PFSK-1 (cell line): ENCODE measurements around the gene TENM3.

Experiments used
- FOXP2 ChIP-seq: optimal IDR thresholded peaks from 2 replicates; pipeline ENCODE3; 2011; ENCODE audit warnings: borderline replicate concordance, control low read depth, inconsistent platforms; ENCODE audit not compliant: insufficient read depth; ENCODE audit errors: extremely low read length, extremely low read depth
- POLR2AphosphoS5 ChIP-seq: IDR thresholded peaks from 2 replicates; pipeline ENCODE4 v1.6.1; 2012; ENCODE audit warnings: low read depth, mild to moderate bottlenecking, control low read depth, low read length, moderate library complexity
- REST ChIP-seq, 2 experiments: IDR thresholded peaks; 2 replicates each; pipeline versions ENCODE4 v1.6.1 to v1.8.0; 2011 to 2012; ENCODE audit warnings: low read depth in 2 of 2, low read length in 2 of 2, control low read depth in 1 of 2, inconsistent platforms in 1 of 2, mild to moderate bottlenecking in 1 of 2, moderate library complexity in 1 of 2; ENCODE audit not compliant: insufficient read depth in 1 of 2
- SIN3A ChIP-seq: IDR thresholded peaks from 2 replicates; pipeline ENCODE4 v1.6.1; 2012; ENCODE audit warnings: mild to moderate bottlenecking, low read length, moderate library complexity, borderline replicate concordance; ENCODE audit not compliant: insufficient read depth
- TAF1 ChIP-seq: IDR thresholded peaks from 2 replicates; pipeline ENCODE4 v1.6.1; 2012; ENCODE audit warnings: low read length, control low read depth, borderline replicate concordance; ENCODE audit not compliant: insufficient read depth

TENM3 gene

GRCh38 chr4:182219411-182220056, 23.7 kb upstream of the TENM3 start:
- TF ChIP-seq SIN3A: no peak
- TF ChIP-seq FOXP2: no peak
- TF ChIP-seq REST (IDR thresholded peaks at IDR 0.05; ENCODE audit: insufficient read depth in 1 of 2, low read depth in 2 of 2, low read length in 2 of 2): no peak
- no peak for TF ChIP-seq POLR2AphosphoS5
- no peak for TF ChIP-seq TAF1

- TF ChIP-seq FOXP2: no peak
- TF ChIP-seq POLR2AphosphoS5: no peak
- no peak for TF ChIP-seq SIN3A
- no peak for TF ChIP-seq TAF1
- no peak for TF ChIP-seq REST (IDR thresholded peaks at IDR 0.05; ENCODE audit: insufficient read depth in 1 of 2, low read depth in 2 of 2, low read length in 2 of 2)
Observed at GRCh38 chr4:182221987-182222386, 21.2 kb upstream of the TENM3 start.

- no peak for TF ChIP-seq POLR2AphosphoS5
Observed at GRCh38 chr4:182222766-182223165, 20.4 kb upstream of the TENM3 start.

- no peak for TF ChIP-seq POLR2AphosphoS5
- no peak for TF ChIP-seq SIN3A
- no peak for TF ChIP-seq TAF1
- TF ChIP-seq FOXP2: no peak
- no peak for TF ChIP-seq REST (IDR thresholded peaks at IDR 0.05; ENCODE audit: insufficient read depth in 1 of 2, low read depth in 2 of 2, low read length in 2 of 2)
Observed at GRCh38 chr4:182223708-182224107, 19.5 kb upstream of the TENM3 start.

GRCh38 chr4:182224192-182224850, 18.9 kb upstream of the TENM3 start:
- TF ChIP-seq POLR2AphosphoS5: no peak
- no peak for TF ChIP-seq SIN3A
- TF ChIP-seq REST (IDR thresholded peaks at IDR 0.05; ENCODE audit: insufficient read depth in 1 of 2, low read depth in 2 of 2, low read length in 2 of 2): no peak
- no peak for TF ChIP-seq FOXP2
- no peak for TF ChIP-seq TAF1
